ENCODE results near the gene YPEL3. TPM values are rescaled to one million over a fixed set of nuclear protein-coding genes. Genes with fewer than 3 reads are reported as not detected.

YPEL3 gene
- total and polyA plus RNA-seq, 7 donors: 57.6 to 126 (median 106) TPM

GRCh38 chr16:30094541-30095165, 1.4 kb downstream of the YPEL3 start:
- H3K4me3 ChIP-seq: peak overlapping the region; percentile 80 to 90 (median 88)
- H3K36me3 ChIP-seq: peaks cover 0 to 23% (median 10%) of the 10 kb centered on the region in 4 donors
- WGBS, 2 donors: 84 to 86% methylated on average over 11 of the region's 11 CpGs
- no peak for DNase-seq
- peak overlapping the region; percentile 92 to 97 (median 96) for H3K27ac ChIP-seq
- peaks cover 0 to 6% (median 4%) of the 10 kb centered on the region in 4 donors for H3K9me3 ChIP-seq
- intact Hi-C loops (cut with DNase I): loop anchor here (5.0 to 10.0 kb wide), 7 partner anchors 42 to 1360 kb away; partner anchors contain the start of genes ARMC5, FBRS, HIRIP3 and INO80E
- no peaks in the 10 kb centered on the region for H3K27me3 ChIP-seq
- TF ChIP-seq EP300 (IDR thresholded peaks at IDR 0.05): no peak
- no peak for TF ChIP-seq POLR2AphosphoS5 (IDR thresholded peaks at IDR 0.05)
- TF ChIP-seq, protein P1, sequence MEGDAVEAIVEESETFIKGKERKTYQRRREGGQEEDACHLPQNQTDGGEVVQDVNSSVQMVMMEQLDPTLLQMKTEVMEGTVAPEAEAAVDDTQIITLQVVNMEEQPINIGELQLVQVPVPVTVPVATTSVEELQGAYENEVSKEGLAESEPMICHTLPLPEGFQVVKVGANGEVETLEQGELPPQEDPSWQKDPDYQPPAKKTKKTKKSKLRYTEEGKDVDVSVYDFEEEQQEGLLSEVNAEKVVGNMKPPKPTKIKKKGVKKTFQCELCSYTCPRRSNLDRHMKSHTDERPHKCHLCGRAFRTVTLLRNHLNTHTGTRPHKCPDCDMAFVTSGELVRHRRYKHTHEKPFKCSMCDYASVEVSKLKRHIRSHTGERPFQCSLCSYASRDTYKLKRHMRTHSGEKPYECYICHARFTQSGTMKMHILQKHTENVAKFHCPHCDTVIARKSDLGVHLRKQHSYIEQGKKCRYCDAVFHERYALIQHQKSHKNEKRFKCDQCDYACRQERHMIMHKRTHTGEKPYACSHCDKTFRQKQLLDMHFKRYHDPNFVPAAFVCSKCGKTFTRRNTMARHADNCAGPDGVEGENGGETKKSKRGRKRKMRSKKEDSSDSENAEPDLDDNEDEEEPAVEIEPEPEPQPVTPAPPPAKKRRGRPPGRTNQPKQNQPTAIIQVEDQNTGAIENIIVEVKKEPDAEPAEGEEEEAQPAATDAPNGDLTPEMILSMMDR (IDR thresholded peaks at IDR 0.05): no peak
- no peak for TF ChIP-seq POLR2A (IDR thresholded peaks at IDR 0.05)
- H3K4me1 ChIP-seq: peaks cover 0 to 51% (median 48%) of the 10 kb centered on the region in 4 donors

DNA sequence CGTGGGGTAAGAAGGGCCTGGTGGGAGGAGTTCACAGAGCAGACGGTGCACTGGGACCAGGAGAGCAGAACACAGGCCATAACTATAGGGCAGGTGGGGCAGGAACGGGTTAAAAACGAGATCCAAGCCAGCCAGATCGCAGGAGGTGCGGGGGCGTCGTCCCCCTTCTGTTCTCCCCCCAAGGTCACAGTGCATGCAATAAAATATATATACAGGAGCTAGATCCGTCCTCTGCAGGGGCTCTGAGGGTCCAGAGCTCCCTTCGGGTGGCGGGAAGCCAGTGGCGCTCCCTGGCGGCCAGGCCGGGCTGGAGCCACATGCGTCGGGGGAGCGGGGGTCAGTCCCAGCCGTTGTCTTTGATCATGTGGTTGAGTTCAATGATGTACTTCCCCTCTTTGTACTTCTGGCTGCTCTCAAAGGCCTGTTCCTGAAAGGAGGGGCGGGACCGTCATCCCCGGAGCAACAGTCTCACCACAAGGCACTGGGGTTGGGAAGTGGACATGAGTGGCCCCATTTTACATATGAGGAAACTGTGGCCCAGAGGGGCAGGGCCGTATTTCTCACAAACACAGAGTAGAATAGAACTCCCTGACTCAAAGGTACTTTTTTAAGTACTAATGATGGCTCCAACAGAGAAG, 3.5 kb downstream of the YPEL3 start:
- TF ChIP-seq, protein P1 (IDR thresholded peaks at IDR 0.05): peak in 3 of 4 experiments; percentile 15 to 48 (median 30)
- TF ChIP-seq POLR2A (IDR thresholded peaks at IDR 0.05) (no peak), EP300 (IDR thresholded peaks at IDR 0.05) (no peak), POLR2AphosphoS5 (IDR thresholded peaks at IDR 0.05) (peak in 3 of 4 donors; percentile 42 to 72 (median 63))
- intact Hi-C loops (cut with DNase I): loop anchor here (5.0 to 10.0 kb wide), 6 partner anchors 98 to 1362 kb away; partner anchors contain the start of genes ARMC5, FBRS, HIRIP3 and INO80E
- H3K27ac ChIP-seq: peak overlapping the region; percentile 81 to 97 (median 87)
- peak; percentile 90 for DNase-seq
- peaks cover 0 to 6% (median 4%) of the 10 kb centered on the region in 4 donors for H3K9me3 ChIP-seq
- WGBS, 2 donors: 3 to 4% methylated on average over 22 of the region's 22 CpGs
- peak overlapping the region in 3 of 4 donors; percentile 49 to 65 (median 50) for H3K4me3 ChIP-seq
- H3K4me1 ChIP-seq: peaks cover 0 to 51% (median 48%) of the 10 kb centered on the region in 4 donors
- H3K27me3 ChIP-seq: no peaks in the 10 kb centered on the region
- peaks cover 0 to 23% (median 10%) of the 10 kb centered on the region in 4 donors for H3K36me3 ChIP-seq

GRCh38 chr16:30091474-30092372, 4.3 kb downstream of the YPEL3 start, which contains the start of gene TBX6:
Gene TBX6, minus strand, starts transcription at chr16:30091924. Its CDS starts 731 bp downstream, at chr16:30091193.
- Histone ChIP-seq H3K4me1 (peaks cover 0 to 51% (median 46%) of the 10 kb centered on the region in 4 donors), H3K4me3 (peak within 1 kb of the TSS; percentile 35 to 65 (median 50)), H3K9me3 (no peaks in the 10 kb centered on the region), H3K27ac (peak within 1 kb of the TSS; percentile 81 to 97 (median 87)), H3K36me3 (peaks cover 0 to 23% (median 10%) of the 10 kb centered on the region in 4 donors), H3K27me3 (no peaks in the 10 kb centered on the region)
- peak; percentile 96 for DNase-seq
- intact Hi-C loops (cut with DNase I): loop anchor here (2.0 to 10.0 kb wide), 7 partner anchors 21 to 1363 kb away; partner anchors contain the start of genes ARMC5, FBRS, HIRIP3 and INO80E
- 1% methylated on average over 76 of the region's 76 CpGs for WGBS, 2 donors
- TF ChIP-seq POLR2A (IDR thresholded peaks at IDR 0.05) (no peak), POLR2AphosphoS5 (IDR thresholded peaks at IDR 0.05) (peak in 3 of 4 donors; percentile 49 to 66 (median 63)), EP300 (IDR thresholded peaks at IDR 0.05) (no peak)
- TF ChIP-seq, protein P1 (IDR thresholded peaks at IDR 0.05): peak; percentile 76 to 92 (median 85)

Data from sigmoid colon (tissue), 7 donors.